K562 (cell line): ENCODE data around the gene KRT35. TPM values are rescaled to one million over a fixed set of nuclear protein-coding genes. Genes with fewer than 3 reads are reported as not detected.
A peak's percentile ranks its signal among the peaks of the same experiment; 100 is the strongest.

Experiments used
- HNRNPK ChIP-seq: fragments of 200-400 bp; formaldehyde crosslinking; IDR thresholded peaks from one replicate; pipeline ENCODE4 v1.6.1; 2018; ENCODE audit warnings: mild to moderate bottlenecking, low read depth, low read length; ENCODE audit not compliant: poor library complexity, severe bottlenecking
- NR0B1 ChIP-seq: fragments of 450-650 bp; IDR thresholded peaks from one replicate; pipeline ENCODE4 v1.6.1; 2018; ENCODE audit warnings: mild to moderate bottlenecking, moderate library complexity; ENCODE audit not compliant: partially characterized antibody
- NR2C1 ChIP-seq, 2 experiments: fragments of 450-650 bp; IDR thresholded peaks; 2 replicates each; pipeline ENCODE4 v1.6.1; 2017; ENCODE audit warnings: mild to moderate bottlenecking in 2 of 2, antibody characterized with exemption in 1 of 2, inconsistent platforms in 1 of 2, missing compliant biosample characterization in 1 of 2, missing genetic modification characterization in 1 of 2
- RNF2 ChIP-seq: sonication (generic); IDR thresholded peaks from 2 replicates; pipeline ENCODE4 v1.6.1; 2016
- SMAD1 ChIP-seq: fragments of 150-350 bp; IDR thresholded peaks from 2 replicates; pipeline ENCODE4 v1.6.1; 2014; ENCODE audit warnings: low read length, low read depth; ENCODE audit not compliant: partially characterized antibody
- SMARCB1 ChIP-seq: IDR thresholded peaks from 2 replicates; pipeline ENCODE4 v1.6.1; 2011; ENCODE audit warnings: improper control_type of control experiment, low read depth; ENCODE audit not compliant: insufficient read length
- TCF3 ChIP-seq: sonication (generic); formaldehyde crosslinking; IDR thresholded peaks from 2 replicates; pipeline ENCODE4 v1.4.0; 2020; ENCODE audit warnings: mild to moderate bottlenecking, missing genetic modification reagents
- ZBTB5 ChIP-seq: fragments of 450-650 bp; IDR thresholded peaks from 2 replicates; pipeline ENCODE4 v1.6.1; 2017; ENCODE audit warnings: antibody characterized with exemption
- ZNF263 ChIP-seq: sonication (generic); formaldehyde crosslinking; IDR thresholded peaks from 2 replicates; pipeline ENCODE4 v1.8.0; 2022; ENCODE audit warnings: mild to moderate bottlenecking, missing genetic modification reagents, borderline replicate concordance
- ZNF311 ChIP-seq: fragments of 250-450 bp; sonication (Bioruptor Pico); IDR thresholded peaks from 2 replicates; pipeline ENCODE4 v1.4.0; 2020; ENCODE audit warnings: mild to moderate bottlenecking, moderate library complexity
- ZNF318 ChIP-seq, 2 experiments: fragments of 450-650 bp; IDR thresholded peaks; 2 replicates each; pipeline ENCODE4 v1.6.1; 2016; ENCODE audit warnings: mild to moderate bottlenecking in 2 of 2, borderline replicate concordance in 1 of 2, low read depth in 1 of 2, moderate library complexity in 1 of 2
- ZNF398 ChIP-seq: fragments of 250-450 bp; sonication (Bioruptor Pico); IDR thresholded peaks from 2 replicates; pipeline ENCODE4 v1.8.0; 2021; ENCODE audit warnings: moderate library complexity, mild to moderate bottlenecking, inconsistent platforms
- ZNF668 ChIP-seq: fragments of 250-450 bp; sonication (Bioruptor Pico); IDR thresholded peaks from 2 replicates; pipeline ENCODE4 v1.8.0; 2022; ENCODE audit warnings: mild to moderate bottlenecking, inconsistent platforms
- polyA plus RNA-seq, 8 experiments: library from polyadenylated mRNA; depleted of rRNA in 4 of 8; stranded (reverse) in 5 of 8; unstranded in 3 of 8; fragments of >200 nt; fragmentation: Nextera tagmentation in 2 of 8; fragmentation: Illumina TruSeq in 1 of 8; extraction: Ambion mirVana in 2 of 8; extraction: Trizol in 1 of 8; gene quantifications; 2 replicates each; pipeline versions ENCODE4 v1.2.1 to v1.2.3, GENCODE V29; 2011 to 2014; ENCODE audit warnings: inconsistent platforms in 1 of 8, missing spikeins in 1 of 8
- total RNA-seq, 7 experiments: library from RNA; depleted of rRNA in 6 of 7; stranded (reverse); fragments of >200 nt in 6 of 7; fragmentation: Illumina TruSeq in 2 of 7; extraction: Trizol in 2 of 7; gene quantifications; 2 replicates each; pipeline versions ENCODE4 v1.2.1 to v1.2.3, GENCODE V29; 2011 to 2021; ENCODE audit warnings: low replicate concordance in 1 of 7

Gene KRT35
- total and polyA plus RNA-seq, 9 of the 15 experiments (the other 6 are each of a cell fraction or from before 2014, with no cell fraction given), result not detected

- TF ChIP-seq NR0B1 (no peak), NR2C1 (IDR thresholded peaks at IDR 0.05) (no peak), NR2C1 (tag; IDR thresholded peaks at IDR 0.05) (0 out of 2 replicates have a peak, but pooled peaks have one; percentile 17), SMAD1 (peak; percentile 45), ZNF398 (CRISPR knock-in tag) (no peak), ZNF263 (no peak), TCF3 (peak; percentile 60), ZNF318 (IDR thresholded peaks at IDR 0.05; ENCODE audit: borderline replicate concordance in 1 of 2, low read depth in 1 of 2) (no peak), HNRNPK (no peak), ZNF311 (no peak), ZNF668 (no peak), RNF2 (no peak), SMARCB1 (no peak), ZBTB5 (no peak)
Observed at GRCh38 chr17:41500131-41500911, 19.4 kb upstream of the KRT35 start (continued).
